Fibroblast of peridontal ligament (primary cell): ENCODE data around the gene PIP5KL1.

Experiments used
- DNase-seq: peaks from one replicate; pipeline ENCODE4 v3.0.0-alpha.2; 2010; ENCODE audit errors: extremely low read depth

The PIP5KL1 gene

GRCh38 chr9:127930231-127931091 lies at the start of gene PIP5KL1:
PIP5KL1 (minus strand) TSS chr9:127930777; CDS start chr9:127930752, 25 bp downstream.
- peak; percentile 73 for DNase-seq

GRCh38 chr9:127980060-127980705 lies 49.6 kb upstream of the PIP5KL1 start:
- no peak for DNase-seq

GRCh38 chr9:127979333-127980059 lies 48.9 kb upstream of the PIP5KL1 start:
- DNase-seq: peak; percentile 41

GRCh38 chr9:127979015-127979332 lies 48.4 kb upstream of the PIP5KL1 start:
- no peak for DNase-seq

GRCh38 chr9:127977884-127978647 lies 47.5 kb upstream of the PIP5KL1 start:
- peak; percentile 72 for DNase-seq

- DNase-seq: no peak
These were observed 46.7 kb upstream of the PIP5KL1 start for GRCh38 chr9:127977009-127977883.

GRCh38 chr9:127976498-127976897 lies 45.9 kb upstream of the PIP5KL1 start:
- no peak for DNase-seq

GRCh38 chr9:127975376-127976315 lies 45.1 kb upstream of the PIP5KL1 start:
- no peak for DNase-seq

GRCh38 chr9:127974769-127975261 lies 44.2 kb upstream of the PIP5KL1 start:
- DNase-seq: no peak

- DNase-seq: no peak
These were observed 43.6 kb upstream of the PIP5KL1 start for GRCh38 chr9:127974001-127974768.

- DNase-seq: no peak
These were observed 42.8 kb upstream of the PIP5KL1 start for GRCh38 chr9:127973169-127974000.

GRCh38 chr9:127972236-127972871 lies 41.8 kb upstream of the PIP5KL1 start:
- DNase-seq: no peak

- no peak for DNase-seq
These were observed 41.0 kb upstream of the PIP5KL1 start for GRCh38 chr9:127971357-127972235.

- no peak for DNase-seq
These were observed 40.1 kb upstream of the PIP5KL1 start for GRCh38 chr9:127970401-127971313.

GRCh38 chr9:127968700-127969383 lies 38.3 kb upstream of the PIP5KL1 start:
- DNase-seq: peak; percentile 90
